Measurements from ENCODE around the gene PVALEF. TPM values are rescaled to one million over a fixed set of nuclear protein-coding genes. Genes with fewer than 3 reads are reported as not detected.
A peak's percentile ranks its signal among the peaks of the same experiment; 100 is the strongest.
"Not testable (repeated sequence)": the region's sequence is repeated elsewhere in the genome, so short reads cannot be mapped to it uniquely, and the experiment has no call there.

PVALEF gene
- total RNA-seq, 1 experiment from 2014 or later, result not detected

GRCh38 chr17:81147701-81148100 lies 17.6 kb upstream of the PVALEF start:
- Histone ChIP-seq H3K36me3 (replicated peaks; ENCODE audit: control insufficient read depth, insufficient read depth, low read length) (no peaks in the 10 kb centered on the region), H3K4me3 (ENCODE audit: insufficient read depth, low read depth, low read length) (no peak overlapping the region), H3K27me3 (ENCODE audit: control insufficient read depth, insufficient read depth, low read length) (no peaks in the 10 kb centered on the region)
- no peak for DNase-seq

GRCh38 chr17:81148571-81148970 lies 16.7 kb upstream of the PVALEF start:
- DNase-seq, result no peak
- no peaks in the 10 kb centered on the region for H3K36me3 ChIP-seq (replicated peaks; ENCODE audit: control insufficient read depth, insufficient read depth, low read length)

DNA sequence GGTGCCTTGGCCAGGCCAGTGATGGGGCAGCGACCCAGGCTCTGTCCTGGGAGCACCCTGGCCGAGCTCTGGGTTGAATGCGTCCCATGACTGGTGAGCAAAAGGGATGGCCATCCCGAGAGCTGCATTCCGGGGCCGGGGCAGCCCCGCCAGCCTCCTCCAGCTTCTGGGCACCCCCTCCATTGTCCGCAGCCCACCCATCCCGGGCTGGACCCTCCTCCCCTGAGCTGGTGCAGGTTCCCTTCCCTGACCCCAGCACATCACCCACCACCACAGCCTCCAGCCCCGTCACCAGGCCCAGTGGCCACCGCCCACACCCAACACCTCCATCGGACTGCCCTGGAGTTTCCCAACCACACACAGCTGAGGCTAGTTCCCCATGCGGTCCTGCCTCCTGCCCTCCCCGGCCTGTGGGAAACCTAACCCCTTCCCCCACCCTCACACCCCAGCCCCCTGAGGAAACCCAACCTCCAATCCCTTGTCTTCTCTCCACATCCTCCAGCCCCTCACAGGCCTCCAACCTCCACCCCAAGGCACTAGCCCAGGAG lies 16.2 kb upstream of the PVALEF start:
- Histone ChIP-seq H3K36me3 (replicated peaks; ENCODE audit: control insufficient read depth, insufficient read depth, low read length) (no peaks in the 10 kb centered on the region), H3K27me3 (ENCODE audit: control insufficient read depth, insufficient read depth, low read length) (no peaks in the 10 kb centered on the region), H3K4me3 (ENCODE audit: insufficient read depth, low read depth, low read length) (no peak overlapping the region)
- DNase-seq, result no peak

More at GRCh38 chr17:81148571-81148970, 16.7 kb upstream of the PVALEF start:
- Histone ChIP-seq H3K27me3 (ENCODE audit: control insufficient read depth, insufficient read depth, low read length) (no peaks in the 10 kb centered on the region), H3K4me3 (ENCODE audit: insufficient read depth, low read depth, low read length) (no peak overlapping the region)

DNA sequence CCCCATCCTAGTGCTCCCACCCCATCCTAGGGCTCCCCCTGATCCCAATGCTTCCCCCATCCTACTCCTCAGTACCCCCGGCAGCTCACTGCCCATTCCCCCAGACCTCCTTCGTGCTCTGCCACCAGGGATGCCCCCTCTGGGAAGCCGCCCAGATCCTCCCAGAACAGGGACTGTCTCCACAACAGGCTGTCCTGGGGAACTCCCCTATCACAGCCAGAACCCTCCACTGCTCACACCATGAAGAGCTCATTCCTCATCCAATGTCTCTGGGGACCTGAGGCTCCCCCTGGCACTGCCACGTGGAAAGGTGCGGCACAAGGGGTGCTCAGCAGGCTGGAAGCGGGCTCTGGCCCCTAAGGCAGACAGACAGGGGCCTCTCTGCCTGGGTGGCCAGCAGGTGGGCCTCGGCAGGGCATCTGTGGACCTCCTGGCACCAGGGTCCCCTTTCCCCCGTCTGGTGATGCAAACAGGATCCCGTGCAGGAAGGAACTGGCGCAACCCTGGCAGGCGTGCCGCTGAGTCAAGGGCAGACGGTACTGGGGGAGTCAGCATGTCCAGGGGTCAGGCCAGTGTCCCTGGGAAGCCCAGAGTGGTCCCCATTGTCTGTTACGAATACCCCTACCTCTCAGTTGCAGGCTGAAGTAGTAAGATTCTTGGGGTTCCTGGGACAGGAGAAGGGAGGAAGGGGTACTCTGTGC lies 14.8 kb upstream of the PVALEF start:
- H3K36me3 ChIP-seq (replicated peaks; ENCODE audit: control insufficient read depth, insufficient read depth, low read length), result no peaks in the 10 kb centered on the region
- H3K27me3 ChIP-seq (ENCODE audit: control insufficient read depth, insufficient read depth, low read length), result no peaks in the 10 kb centered on the region
- DNase-seq, result peak; percentile 62
- H3K4me3 ChIP-seq (ENCODE audit: insufficient read depth, low read depth, low read length), result no peak overlapping the region

DNA sequence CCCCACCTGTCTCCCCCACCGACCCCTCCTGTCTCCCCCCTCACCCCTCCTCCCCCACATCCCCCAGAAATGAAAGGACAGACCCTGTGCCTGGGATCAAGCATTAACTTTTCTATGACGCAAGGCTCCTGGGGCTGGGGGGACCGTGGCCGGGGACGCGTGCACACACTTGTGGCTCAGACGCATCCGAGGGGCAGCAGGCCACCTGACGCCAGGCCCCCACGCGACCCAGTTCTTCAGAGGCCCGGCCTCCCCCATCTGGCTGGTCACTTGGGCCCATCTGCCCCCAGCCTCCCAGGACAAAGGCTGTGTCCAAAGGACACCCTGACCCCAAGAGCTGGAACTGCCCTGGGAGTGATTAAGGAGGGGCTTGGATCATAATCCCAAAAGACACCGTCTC lies 14.0 kb upstream of the PVALEF start:
- H3K27me3 ChIP-seq (ENCODE audit: control insufficient read depth, insufficient read depth, low read length), result no peaks in the 10 kb centered on the region
- H3K36me3 ChIP-seq (replicated peaks; ENCODE audit: control insufficient read depth, insufficient read depth, low read length), result no peaks in the 10 kb centered on the region
- no peak overlapping the region for H3K4me3 ChIP-seq (ENCODE audit: insufficient read depth, low read depth, low read length)

DNA sequence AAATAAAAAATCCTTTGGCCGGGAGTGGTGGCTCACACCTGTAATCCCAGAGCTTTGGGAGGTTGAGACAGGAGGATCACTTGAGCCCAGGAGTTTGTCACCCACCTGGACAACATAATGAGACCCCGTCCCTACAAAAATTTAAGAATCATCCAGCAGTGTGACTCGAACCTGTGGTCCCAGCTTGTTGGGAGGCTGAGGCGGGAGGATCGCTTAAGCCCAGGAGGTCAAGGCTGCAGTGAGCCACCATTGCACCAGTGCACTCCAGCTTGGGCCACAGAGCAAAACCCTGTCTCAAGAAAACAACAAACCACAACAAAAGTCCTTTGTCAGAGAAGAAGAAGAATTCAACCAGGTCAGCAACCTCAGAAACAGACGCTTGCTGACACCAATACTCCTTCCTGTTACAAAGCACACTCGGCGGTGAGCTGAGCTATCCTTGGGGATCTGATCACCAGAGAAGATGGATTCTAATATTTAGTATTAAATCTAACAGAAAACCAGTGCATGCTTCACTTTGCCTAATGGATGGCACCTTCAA lies 12.9 kb upstream of the PVALEF start:
- Histone ChIP-seq H3K27me3 (ENCODE audit: control insufficient read depth, insufficient read depth, low read length) (no peaks in the 10 kb centered on the region), H3K36me3 (replicated peaks; ENCODE audit: control insufficient read depth, insufficient read depth, low read length) (no peaks in the 10 kb centered on the region), H3K4me3 (ENCODE audit: insufficient read depth, low read depth, low read length) (no peak overlapping the region)
- peak; percentile 28 for DNase-seq

More for the DNA sequence above, 14.0 kb upstream of the PVALEF start:
- peak; percentile 60 for DNase-seq

GRCh38 chr17:81153340-81153803 lies 11.9 kb upstream of the PVALEF start:
- Histone ChIP-seq H3K27me3 (ENCODE audit: control insufficient read depth, insufficient read depth, low read length) (no peaks in the 10 kb centered on the region), H3K4me3 (ENCODE audit: insufficient read depth, low read depth, low read length) (no peak overlapping the region), H3K36me3 (replicated peaks; ENCODE audit: control insufficient read depth, insufficient read depth, low read length) (no peaks in the 10 kb centered on the region)
- peak; percentile 43 for DNase-seq

- not testable (repeated sequence) for H3K36me3 ChIP-seq (replicated peaks; ENCODE audit: control insufficient read depth, insufficient read depth, low read length); H3K4me3 ChIP-seq (ENCODE audit: insufficient read depth, low read depth, low read length); H3K27me3 ChIP-seq (ENCODE audit: control insufficient read depth, insufficient read depth, low read length)
- DNase-seq, result peak; percentile 30
Measured at GRCh38 chr17:81154016-81154415, 11.3 kb upstream of the PVALEF start.

- H3K4me3 ChIP-seq (ENCODE audit: insufficient read depth, low read depth, low read length), result no peak overlapping the region
- no peaks in the 10 kb centered on the region for H3K36me3 ChIP-seq (replicated peaks; ENCODE audit: control insufficient read depth, insufficient read depth, low read length)
- DNase-seq, result peak; percentile 27
- no peaks in the 10 kb centered on the region for H3K27me3 ChIP-seq (ENCODE audit: control insufficient read depth, insufficient read depth, low read length)
Measured at GRCh38 chr17:81154961-81155360, 10.3 kb upstream of the PVALEF start.

DNA sequence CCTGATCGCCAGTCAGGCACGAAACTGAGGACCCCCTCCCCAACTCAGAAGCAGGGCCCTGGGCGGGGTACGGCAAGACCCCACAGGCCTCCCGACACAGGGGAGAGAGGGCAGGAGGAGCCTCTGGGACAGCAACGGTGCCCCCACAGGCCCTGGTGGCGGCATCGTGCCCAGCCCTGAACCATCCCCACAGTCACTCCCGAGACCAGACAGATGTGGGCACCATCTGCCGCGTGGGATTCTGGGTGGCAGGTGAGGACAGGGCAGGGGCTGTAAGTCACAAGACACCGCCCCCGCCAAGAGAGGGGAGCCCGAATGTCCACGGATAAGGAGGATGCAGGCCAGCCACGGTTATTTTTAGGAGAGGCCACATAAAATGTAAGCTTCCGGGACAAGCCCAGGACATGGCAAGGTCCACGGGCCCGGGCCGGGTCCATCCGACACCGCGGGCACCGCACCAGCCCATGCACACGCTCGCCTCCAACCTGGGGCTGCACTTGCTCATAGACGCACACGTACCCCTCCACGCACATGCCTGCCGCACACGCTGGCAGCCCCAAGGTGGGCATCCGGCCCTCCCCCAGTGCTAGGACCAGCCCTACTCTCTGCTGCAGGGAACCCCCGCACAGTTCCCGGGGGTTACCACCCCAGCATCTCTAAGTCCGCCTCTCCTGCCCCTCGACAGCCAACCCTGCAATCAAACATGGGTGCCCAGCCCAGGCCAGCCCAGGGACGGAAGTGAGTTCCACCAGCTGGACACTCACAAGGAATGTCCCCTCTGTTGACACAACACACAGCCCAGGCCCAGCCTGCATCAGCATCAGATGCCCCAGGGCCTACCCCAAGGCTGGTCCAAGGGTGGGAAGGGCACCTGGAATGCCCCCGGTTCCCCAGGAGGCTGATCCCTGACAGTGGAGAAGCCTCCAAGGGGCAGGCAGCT lies 8.2 kb upstream of the PVALEF start:
- H3K36me3 ChIP-seq (replicated peaks; ENCODE audit: control insufficient read depth, insufficient read depth, low read length), result no peaks in the 10 kb centered on the region
- no peak overlapping the region for H3K4me3 ChIP-seq (ENCODE audit: insufficient read depth, low read depth, low read length)
- H3K27me3 ChIP-seq (ENCODE audit: control insufficient read depth, insufficient read depth, low read length), result no peaks in the 10 kb centered on the region
- no peak for DNase-seq

DNA sequence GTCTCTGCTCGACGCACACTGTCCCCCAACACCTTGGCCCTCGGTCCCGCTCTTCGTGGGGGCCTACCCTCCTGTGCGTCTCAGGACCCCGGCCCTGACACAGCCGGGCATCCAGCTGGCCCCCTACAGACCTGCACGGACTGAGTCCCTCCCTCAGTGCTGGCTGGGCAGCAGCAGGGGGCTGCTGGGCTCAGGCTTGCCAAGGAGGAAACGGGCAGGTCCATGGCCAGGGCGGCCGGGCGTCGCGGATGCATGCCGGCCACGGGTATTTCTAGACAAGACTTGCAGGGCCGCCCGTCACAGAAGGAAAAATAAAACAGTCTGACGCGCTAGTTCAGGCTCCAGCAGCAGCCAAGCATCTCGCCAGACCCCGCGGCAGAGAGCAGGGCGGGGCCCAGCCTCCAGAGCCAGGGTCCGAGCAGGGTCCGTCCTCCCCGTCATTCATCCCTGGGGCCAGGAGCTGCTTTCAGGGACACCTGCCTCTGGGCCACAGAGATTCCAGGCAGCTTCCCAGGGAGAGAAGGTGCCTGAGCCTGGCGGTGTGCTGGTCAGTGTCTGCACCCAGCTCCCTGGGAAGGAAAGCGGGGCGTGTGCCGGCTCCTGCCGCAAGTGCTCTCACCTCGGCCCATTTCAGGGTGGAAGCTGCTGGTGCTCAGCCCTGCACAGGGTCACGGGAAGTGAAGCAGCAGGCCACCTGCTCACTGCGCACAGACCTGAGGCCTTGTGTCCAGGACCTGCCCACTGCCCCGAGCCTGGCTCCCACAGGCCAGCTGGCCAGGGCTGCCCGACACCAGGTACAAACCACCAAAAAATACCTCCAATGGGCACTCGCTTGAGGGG lies 7.2 kb upstream of the PVALEF start:
- H3K27me3 ChIP-seq (ENCODE audit: control insufficient read depth, insufficient read depth, low read length), result no peaks in the 10 kb centered on the region
- H3K4me3 ChIP-seq (ENCODE audit: insufficient read depth, low read depth, low read length), result no peak overlapping the region
- no peak for DNase-seq
- H3K36me3 ChIP-seq (replicated peaks; ENCODE audit: control insufficient read depth, insufficient read depth, low read length), result no peaks in the 10 kb centered on the region

- no peak for DNase-seq
- Histone ChIP-seq H3K36me3 (replicated peaks; ENCODE audit: control insufficient read depth, insufficient read depth, low read length) (no peaks in the 10 kb centered on the region), H3K4me3 (ENCODE audit: insufficient read depth, low read depth, low read length) (no peak overlapping the region), H3K27me3 (ENCODE audit: control insufficient read depth, insufficient read depth, low read length) (no peaks in the 10 kb centered on the region)
Measured at GRCh38 chr17:81158688-81159590, 6.4 kb upstream of the PVALEF start.

DNA sequence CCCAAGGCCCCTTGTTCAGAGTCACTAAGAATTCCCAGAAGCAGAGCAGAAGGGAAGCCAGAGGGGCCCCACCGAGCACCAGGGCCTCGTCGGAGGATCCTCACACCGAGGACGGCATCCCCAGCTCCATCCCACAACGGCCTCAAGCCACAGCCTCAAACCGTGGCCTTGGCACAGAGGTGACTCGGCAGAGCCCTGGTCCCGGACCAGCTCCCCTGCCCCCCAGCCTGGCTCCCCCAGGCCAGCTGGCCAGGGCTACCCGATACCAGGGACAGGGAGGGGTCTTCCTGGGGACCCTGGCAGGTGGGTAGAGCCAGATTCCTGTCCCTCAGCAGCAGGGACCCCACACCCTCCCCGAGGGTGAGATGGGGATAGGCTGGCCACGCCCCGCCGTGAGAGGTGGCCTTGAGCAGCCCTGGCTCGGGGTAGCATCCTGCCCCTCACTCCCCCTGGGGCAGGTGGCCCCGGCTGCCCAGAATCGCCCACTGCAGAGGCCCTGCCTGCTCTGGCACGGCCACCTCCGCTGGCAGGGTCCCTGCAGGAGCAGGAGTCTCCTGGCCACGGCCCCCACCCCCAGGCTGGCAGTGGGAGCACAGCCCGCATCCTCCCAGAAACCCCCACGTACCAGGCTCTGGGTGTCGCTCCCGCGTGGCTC lies 5.6 kb upstream of the PVALEF start:
- no peaks in the 10 kb centered on the region for H3K27me3 ChIP-seq (ENCODE audit: control insufficient read depth, insufficient read depth, low read length)
- no peak for DNase-seq
- no peak overlapping the region for H3K4me3 ChIP-seq (ENCODE audit: insufficient read depth, low read depth, low read length)
- H3K36me3 ChIP-seq (replicated peaks; ENCODE audit: control insufficient read depth, insufficient read depth, low read length), result no peaks in the 10 kb centered on the region

Measured in H7 (cell line).